PC-3 (cell line): ENCODE results near the gene OTC. TPM values are rescaled to one million over a fixed set of nuclear protein-coding genes. Genes with fewer than 3 reads are reported as not detected.

Experiments used
- ATAC-seq: fragments of 200-7000 bp; cut with Tn5 transposase; 2 replicates; pipeline ENCODE4 v1.9.1; 2020; ENCODE audit warnings: mild to moderate bottlenecking, moderate library complexity
- BruUV-seq: library from RNA; stranded (reverse); fragments of 400-500 nt; replicated peaks from 2 replicates; lab custom pipeline; 2021; lab: Mats Ljungman, UMichigan
- CTCF ChIA-PET: fragments of 300-600 bp; sonication (Branson Sonifier 250); formaldehyde crosslinking; loops from one replicate; lab custom pipeline; 2022; ENCODE audit warnings: antibody characterized with exemption; lab: Charles Lee
- POLR2A ChIA-PET: fragments of 300-600 bp; sonication (Branson Sonifier 250); formaldehyde crosslinking; loops from one replicate; lab custom pipeline; 2022; ENCODE audit warnings: antibody characterized with exemption; ENCODE audit not compliant: unreplicated experiment; lab: Charles Lee
- DNase-seq: peaks from one replicate; pipeline ENCODE4 v3.0.0-alpha.2; 2015
- H2AFZ ChIP-seq: fragments of 300-600 bp; sonication (generic); 2 replicates; pipeline ENCODE4 v1.6.0; 2016; ENCODE audit warnings: antibody characterized with exemption, low read length
- H3F3A ChIP-seq: fragments of 300-600 bp; sonication (generic); one replicate; pipeline ENCODE4 v1.6.0; 2017; ENCODE audit warnings: antibody characterized with exemption, low read length, control low read depth, mild to moderate bottlenecking; ENCODE audit not compliant: unreplicated experiment
- H3K27ac ChIP-seq: fragments of 300-600 bp; sonication (generic); 2 replicates; pipeline ENCODE4 v1.5.1; 2016; ENCODE audit warnings: mild to moderate bottlenecking, low read length
- H3K27me3 ChIP-seq: fragments of 300-600 bp; sonication (generic); 2 replicates; pipeline ENCODE4 v1.6.1; 2016; ENCODE audit warnings: low read length, mixed read lengths
- H3K36me3 ChIP-seq: fragments of 300-600 bp; sonication (generic); 2 replicates; pipeline ENCODE4 v1.6.1; 2016; ENCODE audit warnings: low read depth, mixed run types, low read length, mixed read lengths
- H3K4me1 ChIP-seq: fragments of 300-600 bp; sonication (generic); 2 replicates; pipeline ENCODE4 v1.5.1; 2016; ENCODE audit warnings: low read length; ENCODE audit not compliant: insufficient read depth
- H3K4me2 ChIP-seq: fragments of 300-600 bp; sonication (generic); 2 replicates; pipeline ENCODE4 v1.6.0; 2016; ENCODE audit warnings: low read length
- H3K4me3 ChIP-seq: fragments of 300-600 bp; sonication (generic); 2 replicates; pipeline ENCODE4 v1.5.1; 2016; ENCODE audit warnings: mild to moderate bottlenecking, low read length, mixed read lengths
- H3K79me2 ChIP-seq: fragments of 300-600 bp; sonication (generic); 2 replicates; pipeline ENCODE4 v1.6.1; 2017; ENCODE audit warnings: low read length, mixed read lengths
- H3K9ac ChIP-seq: fragments of 300-600 bp; sonication (generic); 2 replicates; pipeline ENCODE4 v1.6.0; 2016; ENCODE audit warnings: mild to moderate bottlenecking, low read length
- H3K9me2 ChIP-seq: fragments of 300-600 bp; sonication (generic); replicated peaks from 2 replicates; pipeline ENCODE4 v1.6.1; 2016; ENCODE audit warnings: mixed run types, low read length, mixed read lengths
- H3K9me3 ChIP-seq: fragments of 300-600 bp; sonication (generic); 2 replicates; pipeline ENCODE4 v1.6.1; 2016; ENCODE audit warnings: low read length, mixed read lengths
- H4K20me1 ChIP-seq: fragments of 300-600 bp; sonication (generic); 2 replicates; pipeline ENCODE4 v1.6.1; 2016; ENCODE audit warnings: low read length, mixed read lengths
- CTCF ChIP-seq: fragments of 300-600 bp; sonication (generic); conservative IDR thresholded peaks from 2 replicates; pipeline ENCODE4 v1.5.1; 2017; ENCODE audit warnings: antibody characterized with exemption, low read depth, mild to moderate bottlenecking, low read length
- EZH2 ChIP-seq: fragments of 300-600 bp; sonication (generic); IDR thresholded peaks from one replicate; pipeline ENCODE4 v1.6.1; 2017; ENCODE audit warnings: antibody characterized with exemption, mild to moderate bottlenecking, low read length; ENCODE audit not compliant: unreplicated experiment
- EZH2phosphoT487 ChIP-seq: fragments of 300-600 bp; sonication (generic); IDR thresholded peaks from 2 replicates; pipeline ENCODE4 v1.6.1; 2018; ENCODE audit warnings: mild to moderate bottlenecking, antibody characterized with exemption, low read length, borderline replicate concordance
- intact Hi-C: fragments of 100-400 bp; cut with micrococcal nuclease; formaldehyde crosslinking; loops from 2 replicates; pipeline ENCODE4 v1.9.0; 2023
- total RNA-seq: library from RNA; depleted of rRNA; stranded (reverse); fragments of >200 nt; gene quantifications from 2 replicates; pipeline ENCODE4 v1.2.3, GENCODE V29; 2014

OTC gene
- total RNA-seq, 1 experiment from 2014 or later: not detected

DNA sequence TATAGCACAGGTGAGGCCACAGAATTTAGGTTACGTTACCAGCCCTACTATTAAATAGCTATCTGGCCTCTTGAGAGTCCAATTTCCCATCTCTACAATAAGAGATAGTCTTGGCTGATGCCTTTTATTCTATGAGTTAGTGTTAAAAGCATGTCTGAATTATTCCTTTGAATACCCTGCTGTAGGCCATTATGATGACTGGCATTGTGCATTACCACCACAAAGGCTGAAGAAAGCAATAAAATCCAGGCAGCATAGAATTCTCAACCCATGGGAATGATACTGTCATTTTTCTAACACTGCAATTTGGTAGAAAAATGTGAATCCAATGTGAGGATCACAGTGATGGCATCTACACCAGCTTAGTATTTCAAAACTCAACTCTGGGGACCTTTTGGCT lies 51.4 kb downstream of the OTC start:
- Histone ChIP-seq H3K4me2 (no peak overlapping the region), H3K9me3 (no peaks in the 10 kb centered on the region), H3K27ac (no peak overlapping the region), H3K27me3 (peaks cover 43% of the 10 kb centered on the region), H2AFZ (no peak overlapping the region), H3K36me3 (no peaks in the 10 kb centered on the region), H3K9me2 (no peaks in the 10 kb centered on the region), H3K79me2 (no peaks in the 10 kb centered on the region), H4K20me1 (no peaks in the 10 kb centered on the region), H3K4me3 (no peak overlapping the region), H3K9ac (no peak overlapping the region), H3F3A (no peaks in the 10 kb centered on the region), H3K4me1 (no peaks in the 10 kb centered on the region)
- TF ChIP-seq EZH2 (no peak), EZH2phosphoT487 (no peak), CTCF (no peak)
- POLR2A ChIA-PET: no interaction called here
- BruUV-seq: no TSS peak
- no peak for ATAC-seq
- intact Hi-C loops: no loop called here
- CTCF ChIA-PET: no interaction called here
- no peak for DNase-seq

DNA sequence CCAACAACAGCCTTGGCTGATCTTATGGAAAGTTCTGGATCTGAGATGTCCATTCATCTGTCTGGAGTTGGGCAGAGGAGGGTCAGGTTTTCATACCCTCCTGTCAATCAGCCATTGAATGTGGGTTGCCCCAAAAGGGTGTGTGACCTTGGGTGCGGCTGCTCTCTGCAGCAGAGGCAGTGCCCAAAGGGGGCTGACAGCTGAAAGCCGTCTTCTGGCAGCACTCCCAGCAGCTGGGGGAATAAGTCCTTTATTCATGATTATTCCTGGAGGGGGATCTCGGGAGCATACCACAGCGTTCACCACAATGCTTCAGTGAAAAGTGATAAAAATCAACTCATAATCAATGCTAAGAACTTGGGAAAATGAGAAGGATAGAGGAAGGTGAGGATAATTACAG lies 54.7 kb downstream of the OTC start:
- H3K4me1 ChIP-seq: no peaks in the 10 kb centered on the region
- no peaks in the 10 kb centered on the region for H3F3A ChIP-seq
- H3K4me3 ChIP-seq: no peak overlapping the region
- BruUV-seq: no TSS peak
- no peaks in the 10 kb centered on the region for H3K9me2 ChIP-seq
- H3K27ac ChIP-seq: no peak overlapping the region
- H3K36me3 ChIP-seq: no peaks in the 10 kb centered on the region
- H3K9ac ChIP-seq: no peak overlapping the region
- intact Hi-C loops: no loop called here
- no peak for TF ChIP-seq EZH2
- no peak for TF ChIP-seq EZH2phosphoT487
- TF ChIP-seq CTCF: no peak
- DNase-seq: no peak
- H3K79me2 ChIP-seq: no peaks in the 10 kb centered on the region
- no peaks in the 10 kb centered on the region for H4K20me1 ChIP-seq
- H3K4me2 ChIP-seq: no peak overlapping the region
- ATAC-seq: no peak
- ChIA-PET CTCF (no interaction called here), POLR2A (no interaction called here)
- no peak overlapping the region for H2AFZ ChIP-seq
- H3K9me3 ChIP-seq: no peaks in the 10 kb centered on the region
- H3K27me3 ChIP-seq: peaks cover 36% of the 10 kb centered on the region

GRCh38 chrX:38409289-38409688 lies 56.9 kb downstream of the OTC start:
- no TSS peak for BruUV-seq
- intact Hi-C loops: no loop called here
- no peaks in the 10 kb centered on the region for H3K9me3 ChIP-seq

More at GRCh38 chrX:38409289-38409688, 56.9 kb downstream of the OTC start:
- no peaks in the 10 kb centered on the region for H3K36me3 ChIP-seq
- H3K27me3 ChIP-seq: peaks cover 30% of the 10 kb centered on the region
- ATAC-seq (no peak), DNase-seq (no peak)
- no peak overlapping the region for H3K27ac ChIP-seq
- no peak overlapping the region for H3K4me3 ChIP-seq
- H3F3A ChIP-seq: no peaks in the 10 kb centered on the region
- H3K9ac ChIP-seq: no peak overlapping the region
- no peaks in the 10 kb centered on the region for H3K9me2 ChIP-seq
- TF ChIP-seq EZH2 (no peak), CTCF (no peak), EZH2phosphoT487 (no peak)
- H3K4me1 ChIP-seq: no peaks in the 10 kb centered on the region
- ChIA-PET CTCF (no interaction called here), POLR2A (no interaction called here)
- no peaks in the 10 kb centered on the region for H3K79me2 ChIP-seq
- H3K4me2 ChIP-seq: no peak overlapping the region
- no peak overlapping the region for H2AFZ ChIP-seq
- H4K20me1 ChIP-seq: no peaks in the 10 kb centered on the region
